GM13977 (cell line): ENCODE data around the gene SNAPIN.
A peak's percentile ranks its signal among the peaks of the same experiment; 100 is the strongest.

ENCODE experiments used
- DNase-seq: peaks from one replicate; pipeline ENCODE4 v3.0.0; 2012; ENCODE audit warnings: low spot score
- CTCF ChIP-seq: IDR thresholded peaks from 2 replicates; pipeline ENCODE4 v1.5.1; 2012; ENCODE audit warnings: mild to moderate bottlenecking, control low read depth; ENCODE audit not compliant: insufficient read depth; ENCODE audit errors: extremely low read depth, missing control alignments
- in situ Hi-C: fragments of 300-500 bp; cut with MboI; formaldehyde crosslinking; loops from one replicate; pipeline ENCODE4 v1.12.0; 2022; ENCODE audit warnings: low sequenced_read_pairs, low pct_unique_long_range_greater_than_20kb, mixed read lengths, inconsistent platforms; ENCODE audit not compliant: unreplicated experiment

SNAPIN gene

DNA sequence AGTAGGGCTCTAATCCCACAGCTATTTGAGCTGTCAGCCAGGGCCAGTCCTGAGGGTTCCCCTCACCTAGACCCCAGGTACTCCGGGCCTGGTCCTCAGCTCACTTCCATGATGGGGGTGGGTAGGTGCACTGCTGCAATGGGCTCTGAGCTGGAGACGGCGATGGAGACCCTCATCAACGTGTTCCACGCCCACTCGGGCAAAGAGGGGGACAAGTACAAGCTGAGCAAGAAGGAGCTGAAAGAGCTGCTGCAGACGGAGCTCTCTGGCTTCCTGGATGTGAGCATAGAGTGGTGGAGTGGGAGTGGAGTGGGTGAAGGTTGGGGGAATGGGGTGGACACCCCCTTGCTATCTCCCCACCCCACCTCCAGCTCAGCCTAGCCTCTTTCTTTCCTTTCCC, 28.1 kb upstream of the SNAPIN start:
- TF ChIP-seq CTCF = no peak
- in situ Hi-C loops = no loop called here
- no peak for DNase-seq

- in situ Hi-C loops = no loop called here
- DNase-seq = no peak
- TF ChIP-seq CTCF = no peak
Observed at GRCh38 chr1:153631047-153632022, 27.2 kb upstream of the SNAPIN start.

- in situ Hi-C loops = no loop called here
- TF ChIP-seq CTCF = no peak
- DNase-seq = no peak
Observed at GRCh38 chr1:153633161-153633753, 25.2 kb upstream of the SNAPIN start.

DNA sequence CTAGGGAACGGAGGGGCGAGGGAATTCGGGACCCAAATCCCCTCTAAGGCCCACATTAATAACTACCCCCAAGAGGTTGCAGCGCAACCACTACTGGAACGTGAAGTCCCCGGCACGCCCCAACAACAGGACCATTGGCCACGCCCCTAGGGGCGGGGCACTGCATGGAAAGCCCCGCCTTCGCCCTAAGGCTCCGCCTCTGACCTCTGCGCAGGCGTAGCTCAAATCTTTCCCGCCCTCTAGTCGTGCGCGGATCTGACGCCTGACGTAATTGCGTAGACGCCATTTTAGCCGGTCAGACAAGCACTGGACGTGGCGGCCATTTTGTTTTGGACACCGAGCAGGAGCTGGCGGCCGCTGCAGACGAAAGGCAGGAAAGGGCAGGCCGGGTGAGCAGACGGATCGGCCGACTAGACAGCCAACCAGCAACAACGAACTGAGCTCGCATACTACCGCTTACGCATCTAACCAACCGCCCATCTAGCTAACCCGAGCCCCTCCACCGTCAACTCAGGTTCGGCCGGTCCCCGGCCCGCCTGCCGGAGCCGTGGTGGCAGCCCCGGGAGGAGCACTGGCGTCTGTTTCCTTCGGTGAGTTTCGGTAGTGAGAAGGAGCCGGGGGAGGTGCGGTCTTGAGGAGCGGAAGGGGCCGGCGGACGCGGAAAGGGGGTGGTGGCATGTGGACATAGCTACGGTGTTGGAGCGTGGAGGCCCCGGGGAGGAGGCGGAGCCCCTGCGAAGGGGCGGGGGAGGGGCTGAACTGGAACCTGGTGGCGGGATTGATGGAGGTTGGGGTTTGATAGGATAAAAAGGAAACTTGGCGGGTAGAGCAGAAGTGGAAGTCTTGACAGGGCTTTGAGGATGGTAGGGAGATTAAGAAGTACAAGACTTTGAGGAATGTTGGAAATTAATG, 24.5 kb upstream of the SNAPIN start, which contains the start of gene CHTOP:
CHTOP (plus strand) TSS at position 313 of the 912 bp plus-strand sequence. CDS start 2,523 bp downstream, outside the sequence.
- TF ChIP-seq CTCF = no peak
- DNase-seq = peak; percentile 97
- in situ Hi-C loops = no loop called here

DNA sequence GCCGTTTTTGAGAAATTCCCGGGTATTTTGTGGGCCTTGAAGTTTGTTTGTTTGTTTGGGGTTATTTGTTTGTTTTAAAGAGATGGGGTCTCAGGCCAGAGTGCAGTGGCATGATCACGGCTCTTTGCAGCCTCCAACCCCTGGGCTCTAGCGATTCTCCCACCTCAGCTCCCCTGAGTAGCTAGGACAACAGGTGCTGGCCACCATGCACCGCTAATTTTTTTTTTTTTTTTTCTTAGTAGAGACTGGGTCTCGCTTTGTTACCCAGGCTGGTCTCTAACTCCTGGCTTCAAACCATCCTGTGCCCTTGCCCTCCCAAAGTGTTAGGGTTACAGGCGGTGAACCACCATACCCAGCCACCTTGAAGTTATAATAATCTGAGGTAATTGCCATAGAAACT, 22.6 kb upstream of the SNAPIN start:
- DNase-seq = no peak
- in situ Hi-C loops = no loop called here
- no peak for TF ChIP-seq CTCF

GRCh38 chr1:153636312-153636711, 22.2 kb upstream of the SNAPIN start:
- DNase-seq = no peak
- in situ Hi-C loops = no loop called here
- no peak for TF ChIP-seq CTCF
